Measurements from ENCODE around the gene CPT1B.
"Not testable (repeated sequence)": the region's sequence is repeated elsewhere in the genome, so short reads cannot be mapped to it uniquely, and the experiment has no call there.

Gene CPT1B

GRCh38 chr22:50608996-50609395, 30.8 kb upstream of the CPT1B start:
- DNase-seq, result no peak

- DNase-seq, result not testable (repeated sequence)
Measured at GRCh38 chr22:50608058-50608840, 30.0 kb upstream of the CPT1B start.

- no peak for DNase-seq
Measured at GRCh38 chr22:50607659-50608020, 29.4 kb upstream of the CPT1B start.

GRCh38 chr22:50606946-50607658, 28.9 kb upstream of the CPT1B start:
- no peak for DNase-seq

GRCh38 chr22:50606165-50606945, 28.1 kb upstream of the CPT1B start:
- no peak for DNase-seq

- no peak for DNase-seq
Measured at GRCh38 chr22:50605613-50606074, 27.4 kb upstream of the CPT1B start.

- DNase-seq, result no peak
Measured at GRCh38 chr22:50605002-50605612, 26.9 kb upstream of the CPT1B start.

- no peak for DNase-seq
Measured at GRCh38 chr22:50604256-50605001, 26.2 kb upstream of the CPT1B start.

GRCh38 chr22:50603511-50604255, 25.5 kb upstream of the CPT1B start:
- no peak for DNase-seq

- DNase-seq, result no peak
Measured at GRCh38 chr22:50602338-50602700, 24.1 kb upstream of the CPT1B start.

- DNase-seq, result no peak
Measured at GRCh38 chr22:50601669-50602337, 23.6 kb upstream of the CPT1B start.

GRCh38 chr22:50600967-50601668, 22.9 kb upstream of the CPT1B start:
- DNase-seq, result no peak

- DNase-seq, result no peak
Measured at GRCh38 chr22:50600538-50600937, 22.3 kb upstream of the CPT1B start, which contains the start of gene MAPK8IP2. Gene MAPK8IP2, plus strand, starts transcription at chr22:50600793. Its CDS starts 26 bp downstream, at chr22:50600819.

GRCh38 chr22:50599816-50600455, 21.7 kb upstream of the CPT1B start:
- DNase-seq, result no peak

GRCh38 chr22:50597097-50597496, 18.9 kb upstream of the CPT1B start:
- DNase-seq, result no peak

- no peak for DNase-seq
Measured at GRCh38 chr22:50595189-50595588, 17.0 kb upstream of the CPT1B start.

- no peak for DNase-seq
Measured at GRCh38 chr22:50587407-50587806, 9.2 kb upstream of the CPT1B start.

- no peak for DNase-seq
Measured at GRCh38 chr22:50586416-50586815, 8.2 kb upstream of the CPT1B start.

GRCh38 chr22:50585781-50586180, 7.6 kb upstream of the CPT1B start:
- DNase-seq, result no peak

- DNase-seq, result no peak
Measured at GRCh38 chr22:50585238-50585637, 7.0 kb upstream of the CPT1B start.
